Gastrocnemius medialis (tissue), 4 donors: Measurements from ENCODE around the gene ATP1A2. TPM values are rescaled to one million over a fixed set of nuclear protein-coding genes. Genes with fewer than 3 reads are reported as not detected.

Experiments used
- ATAC-seq, 2 donors: fragments of 150-250 bp; one replicate each; pipeline ENCODE4 v1.9.1; 2016
- DNase-seq, 2 donors: peaks; one replicate each; pipeline ENCODE4 v3.0.0-alpha.2; 2019
- H3K27ac ChIP-seq, 4 donors: fragments of 200-600 bp; sonication (generic); 1 replicate in 1 of 4; 2 replicates in 3 of 4; pipeline ENCODE4 v1.5.1; 2016 to 2018; ENCODE audit warnings: mild to moderate bottlenecking in 2 of 4, moderate library complexity in 1 of 4
- H3K27me3 ChIP-seq, 3 donors: fragments of 200-600 bp; sonication (generic) in 2 of 3; 1 replicate in 1 of 3; 2 replicates in 2 of 3; pipeline versions ENCODE4 v1.5.1 to v1.6.0; 2016 to 2019; ENCODE audit warnings: mild to moderate bottlenecking in 1 of 3, moderate library complexity in 1 of 3
- H3K36me3 ChIP-seq, 2 donors: fragments of 200-600 bp; sonication (generic) in 1 of 2; one replicate each; pipeline ENCODE4 v1.5.1; 2017 to 2018
- H3K4me1 ChIP-seq, 2 donors: fragments of 200-600 bp; sonication (generic) in 1 of 2; one replicate each; pipeline ENCODE4 v1.5.1; 2016 to 2017; ENCODE audit warnings: mild to moderate bottlenecking in 2 of 2
- H3K4me3 ChIP-seq, 4 donors: fragments of 200-600 bp; sonication (generic) in 3 of 4; 1 replicate in 1 of 4; 2 replicates in 3 of 4; pipeline ENCODE4 v1.5.1; 2016 to 2019; ENCODE audit warnings: mild to moderate bottlenecking in 2 of 4
- H3K9me3 ChIP-seq, 3 donors: fragments of 200-600 bp; sonication (generic) in 2 of 3; 1 replicate in 1 of 3; 2 replicates in 2 of 3; pipeline ENCODE4 v1.5.1; 2016 to 2019
- POLR2A ChIP-seq, 2 donors: fragments of 450-650 bp; IDR thresholded peaks; one replicate each; pipeline ENCODE4 v1.6.1; 2017; ENCODE audit warnings: antibody characterized with exemption in 2 of 2, mild to moderate bottlenecking in 2 of 2, moderate library complexity in 2 of 2
- in situ Hi-C, 4 donors: fragments of 200-750 bp; cut with MboI; loops; one replicate each; pipeline versions ENCODE4 v1.15.0 to v1.8.0; 2017; ENCODE audit warnings: low sequenced_read_pairs in 4 of 4
- intact Hi-C: fragments of 100-400 bp; cut with DNase I; formaldehyde crosslinking; loops from one replicate; pipeline ENCODE4 v1.15.1; 2023; ENCODE audit warnings: low total_unique reads
- total RNA-seq, 4 donors: library from RNA; depleted of rRNA; stranded (reverse); fragments of >200 nt; gene quantifications; one replicate each; pipeline versions ENCODE4 v1.1.0 to v1.2.3, GENCODE V29; 2016
- TF ChIP-seq, protein P1 (sequence below), 5 experiments: fragments of 450-650 bp in 3 of 5; fragments of 200-600 bp in 2 of 5; sonication (generic) in 2 of 5; IDR thresholded peaks in 4 of 5; conservative IDR thresholded peaks in 1 of 5; 1 replicate in 4 of 5; 2 replicates in 1 of 5; pipeline ENCODE4 v1.5.1; 2016 to 2019; ENCODE audit warnings: antibody characterized with exemption in 5 of 5, mild to moderate bottlenecking in 3 of 5, moderate library complexity in 3 of 5

ATP1A2 gene
- total RNA-seq, 4 donors from 2014 or later, result 281 to 710 (median 413) TPM

DNA sequence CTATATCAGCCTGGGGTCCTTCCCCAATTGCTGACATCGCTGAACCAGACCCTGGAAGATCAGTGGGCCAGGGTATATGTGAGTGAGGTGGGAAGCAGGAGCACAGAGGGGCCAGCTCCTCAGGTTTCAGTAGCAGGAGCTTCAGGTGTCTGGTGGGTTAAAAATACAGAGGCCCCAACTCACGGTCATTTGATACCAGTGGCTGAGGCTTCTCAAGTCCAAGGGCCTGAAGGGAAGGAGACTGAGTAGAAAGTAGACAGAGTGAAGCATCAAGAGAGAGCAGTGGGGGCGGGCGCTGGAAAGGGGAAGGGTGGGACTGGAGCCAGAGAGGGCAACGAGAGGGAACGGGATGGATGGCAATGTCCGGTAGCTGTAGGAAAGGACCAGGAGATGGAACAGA, 72.8 kb downstream of the ATP1A2 start:
- Histone ChIP-seq H3K4me1 (peaks cover 45 to 55% of the 10 kb centered on the region in 2 donors), H3K27ac (peak overlapping the region; percentile 90 to 95 (median 92)), H3K4me3 (no peak overlapping the region), H3K27me3 (no peaks in the 10 kb centered on the region), H3K9me3 (no peaks in the 10 kb centered on the region), H3K36me3 (no peaks in the 10 kb centered on the region)
- in situ Hi-C loops (loop anchor here in 1 of 4 donors (10.0 kb wide), 1 partner anchor 84 kb away; no protein-coding TSS in a partner anchor), intact Hi-C loops (loop anchor here (2.0 kb wide), 1 partner anchor 20 kb away; no protein-coding TSS in a partner anchor)
- no peak for ATAC-seq
- no peak for TF ChIP-seq POLR2A (IDR thresholded peaks at IDR 0.05)
- TF ChIP-seq, protein P1, sequence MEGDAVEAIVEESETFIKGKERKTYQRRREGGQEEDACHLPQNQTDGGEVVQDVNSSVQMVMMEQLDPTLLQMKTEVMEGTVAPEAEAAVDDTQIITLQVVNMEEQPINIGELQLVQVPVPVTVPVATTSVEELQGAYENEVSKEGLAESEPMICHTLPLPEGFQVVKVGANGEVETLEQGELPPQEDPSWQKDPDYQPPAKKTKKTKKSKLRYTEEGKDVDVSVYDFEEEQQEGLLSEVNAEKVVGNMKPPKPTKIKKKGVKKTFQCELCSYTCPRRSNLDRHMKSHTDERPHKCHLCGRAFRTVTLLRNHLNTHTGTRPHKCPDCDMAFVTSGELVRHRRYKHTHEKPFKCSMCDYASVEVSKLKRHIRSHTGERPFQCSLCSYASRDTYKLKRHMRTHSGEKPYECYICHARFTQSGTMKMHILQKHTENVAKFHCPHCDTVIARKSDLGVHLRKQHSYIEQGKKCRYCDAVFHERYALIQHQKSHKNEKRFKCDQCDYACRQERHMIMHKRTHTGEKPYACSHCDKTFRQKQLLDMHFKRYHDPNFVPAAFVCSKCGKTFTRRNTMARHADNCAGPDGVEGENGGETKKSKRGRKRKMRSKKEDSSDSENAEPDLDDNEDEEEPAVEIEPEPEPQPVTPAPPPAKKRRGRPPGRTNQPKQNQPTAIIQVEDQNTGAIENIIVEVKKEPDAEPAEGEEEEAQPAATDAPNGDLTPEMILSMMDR (IDR thresholded peaks at IDR 0.05 in 4 of 5, conservative IDR thresholded peaks at IDR 0.05 in 1 of 5), result no peak
- no peak for DNase-seq

DNA sequence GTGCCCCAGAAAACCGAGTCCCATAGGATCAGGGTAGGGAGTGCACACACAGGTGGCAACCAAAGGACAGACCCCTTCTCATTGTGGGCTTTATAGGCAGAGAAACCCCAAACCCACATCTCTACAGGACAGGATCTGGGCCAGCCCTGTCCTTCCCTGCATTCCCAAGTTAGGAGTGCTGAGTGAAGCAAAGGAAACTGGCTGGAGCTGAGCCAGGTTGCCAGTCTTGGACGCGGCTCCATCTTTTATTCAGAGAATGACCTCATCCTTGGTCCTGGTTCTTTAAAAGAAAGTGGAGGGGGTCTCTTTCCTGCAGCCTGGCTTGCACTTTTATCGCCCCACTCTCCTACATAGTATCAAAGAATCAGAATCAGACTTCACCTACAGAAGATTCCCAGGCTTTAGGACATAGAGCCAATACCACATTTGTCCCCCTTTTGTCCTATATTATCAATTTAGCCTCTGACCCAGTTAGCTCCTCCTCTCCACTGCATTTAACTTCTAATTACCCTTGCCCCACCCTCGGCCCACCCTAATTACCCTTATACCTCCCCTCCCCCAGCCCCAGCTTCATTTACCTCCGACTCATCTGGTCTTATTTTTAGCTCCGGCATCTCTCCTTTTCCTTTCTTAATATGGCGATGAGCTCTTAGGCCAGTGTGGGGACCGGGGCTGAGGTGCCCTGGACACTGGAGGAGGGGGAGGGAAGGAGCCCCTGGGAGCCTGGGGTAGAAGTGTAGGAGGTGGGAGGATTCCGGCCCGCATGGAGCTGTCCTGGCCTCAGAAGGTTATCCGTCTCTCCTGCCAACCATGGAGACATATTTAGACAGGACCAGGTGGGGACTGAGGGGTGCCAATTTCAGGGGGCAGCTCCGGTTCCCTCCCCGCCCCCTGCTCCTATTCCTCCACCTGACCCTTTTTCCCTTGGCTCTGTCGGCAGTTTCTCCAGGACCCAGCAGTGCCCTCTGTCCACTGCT, 74.4 kb downstream of the ATP1A2 start, which contains the start of gene CASQ1:
Gene CASQ1, plus strand, starts transcription at position 927 of the 977 bp plus-strand sequence. CDS start 177 bp downstream, outside the sequence.
- peak in 1 of 2 donors; percentile 64 for TF ChIP-seq POLR2A (IDR thresholded peaks at IDR 0.05)
- TF ChIP-seq, protein P1 (IDR thresholded peaks at IDR 0.05 in 4 of 5, conservative IDR thresholded peaks at IDR 0.05 in 1 of 5), result no peak
- H3K4me3 ChIP-seq, result peak within 1 kb of the TSS; percentile 41 to 54 (median 47)
- in situ Hi-C loops, result loop anchor here in 3 of 4 donors (5.0 to 10.0 kb wide), 5 partner anchors 57 to 185 kb away; no protein-coding TSS in a partner anchor
- H3K36me3 ChIP-seq, result peaks cover 0 to 11% of the 10 kb centered on the region in 2 donors
- H3K27me3 ChIP-seq, result no peaks in the 10 kb centered on the region
- peaks cover 56 to 66% of the 10 kb centered on the region in 2 donors for H3K4me1 ChIP-seq
- intact Hi-C loops, result loop anchor here (2.0 to 5.0 kb wide), 3 partner anchors 21 to 152 kb away; partner anchors contain the start of genes ATP1A2, COPA and NCSTN
- peak within 1 kb of the TSS; percentile 90 to 95 (median 92) for H3K27ac ChIP-seq
- no peaks in the 10 kb centered on the region for H3K9me3 ChIP-seq
- DNase-seq, result peak; percentile 45 to 86
- peak; percentile 52 to 58 for ATAC-seq

DNA sequence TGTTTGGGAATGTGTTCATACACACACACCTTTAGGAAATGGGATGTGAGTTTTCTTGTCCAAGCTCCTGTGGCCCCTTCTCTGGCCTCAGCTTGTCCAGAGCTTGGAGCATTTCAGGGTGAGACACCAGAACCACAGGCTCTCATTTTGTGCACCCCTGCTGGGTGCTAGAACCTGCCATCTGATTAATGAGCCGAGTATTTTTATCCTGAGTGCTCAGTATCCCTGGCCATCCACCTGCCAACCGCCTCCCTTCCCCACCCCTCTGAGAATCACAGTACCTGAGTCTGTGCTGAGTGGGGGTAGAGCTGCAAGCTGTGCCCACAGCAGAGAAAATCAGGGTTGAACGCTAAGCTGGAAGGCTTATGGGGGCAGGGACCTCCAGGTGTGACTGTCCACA, 76.2 kb downstream of the ATP1A2 start:
- Histone ChIP-seq H3K9me3 (no peaks in the 10 kb centered on the region), H3K4me1 (peaks cover 74 to 84% of the 10 kb centered on the region in 2 donors), H3K27me3 (no peaks in the 10 kb centered on the region), H3K27ac (peak overlapping the region; percentile 90 to 95 (median 92)), H3K4me3 (peak overlapping the region in 3 of 4 donors; percentile 26 to 54 (median 43)), H3K36me3 (peaks cover 0 to 16% of the 10 kb centered on the region in 2 donors)
- no peak for TF ChIP-seq POLR2A (IDR thresholded peaks at IDR 0.05)
- TF ChIP-seq, protein P1 (IDR thresholded peaks at IDR 0.05 in 4 of 5, conservative IDR thresholded peaks at IDR 0.05 in 1 of 5), result no peak
- intact Hi-C loops, result loop anchor here (2.0 to 5.0 kb wide), 7 partner anchors 17 to 185 kb away; partner anchors contain the start of genes ATP1A2, COPA, NCSTN and PEX19
- no peak for DNase-seq
- ATAC-seq, result no peak
- in situ Hi-C loops, result loop anchor here in 3 of 4 donors (5.0 to 10.0 kb wide), 5 partner anchors 56 to 183 kb away; no protein-coding TSS in a partner anchor

DNA sequence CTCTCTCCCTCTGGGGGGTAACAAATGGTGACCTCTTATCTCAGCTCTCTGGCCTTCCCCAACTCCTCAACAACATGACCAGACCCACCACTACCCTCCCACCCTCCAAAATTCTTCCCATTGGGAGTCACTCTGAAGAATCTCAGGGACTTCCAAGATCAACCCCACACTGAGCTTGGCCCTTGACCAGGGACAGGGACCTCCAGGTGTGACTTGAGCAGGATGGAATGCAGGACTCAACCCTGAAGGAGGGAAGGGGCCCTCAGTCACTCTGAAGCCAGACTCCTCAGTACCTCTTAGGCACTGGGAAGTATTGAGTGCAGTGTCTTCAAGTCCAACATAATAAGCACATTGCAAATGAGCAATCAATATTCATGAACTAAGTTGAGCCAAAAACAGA, 76.7 kb downstream of the ATP1A2 start:
- no peak for TF ChIP-seq POLR2A (IDR thresholded peaks at IDR 0.05)
- TF ChIP-seq, protein P1 (IDR thresholded peaks at IDR 0.05 in 4 of 5, conservative IDR thresholded peaks at IDR 0.05 in 1 of 5), result no peak
- peaks cover 0 to 16% of the 10 kb centered on the region in 2 donors for H3K36me3 ChIP-seq
- H3K4me1 ChIP-seq, result peaks cover 77 to 87% of the 10 kb centered on the region in 2 donors
- H3K9me3 ChIP-seq, result no peaks in the 10 kb centered on the region
- no peaks in the 10 kb centered on the region for H3K27me3 ChIP-seq
- ATAC-seq (no peak), DNase-seq (no peak)
- H3K27ac ChIP-seq, result peak overlapping the region; percentile 90 to 95 (median 92)
- intact Hi-C loops (loop anchor here (2.0 to 5.0 kb wide), 7 partner anchors 17 to 185 kb away; partner anchors contain the start of genes ATP1A2, COPA, NCSTN and PEX19), in situ Hi-C loops (loop anchor here in 3 of 4 donors (5.0 to 10.0 kb wide), 5 partner anchors 55 to 183 kb away; no protein-coding TSS in a partner anchor)
- H3K4me3 ChIP-seq, result peak overlapping the region; percentile 22 to 54 (median 34)
